Gastroesophageal sphincter (tissue), 4 donors: ENCODE results near the gene IGLL5. TPM values are rescaled to one million over a fixed set of nuclear protein-coding genes. Genes with fewer than 3 reads are reported as not detected.

Source experiments
- ATAC-seq: fragments of 150-250 bp; one replicate; pipeline ENCODE4 v1.9.1; 2016; ENCODE audit warnings: mild to moderate bottlenecking, moderate library complexity
- H3K27ac ChIP-seq, 4 donors: fragments of 200-600 bp; sonication (generic) in 3 of 4; 1 replicate in 3 of 4; 2 replicates in 1 of 4; pipeline ENCODE4 v1.5.1; 2016 to 2019
- H3K27me3 ChIP-seq: fragments of 200-600 bp; sonication (generic); one replicate; pipeline ENCODE4 v1.5.1; 2019
- H3K36me3 ChIP-seq, 2 donors: fragments of 200-600 bp; sonication (generic); one replicate each; pipeline ENCODE4 v1.5.1; 2019; ENCODE audit warnings: control low read depth in 1 of 2
- H3K4me1 ChIP-seq, 3 donors: fragments of 200-600 bp; sonication (generic); 1 replicate in 2 of 3; 2 replicates in 1 of 3; pipeline ENCODE4 v1.5.1; 2016 to 2019; ENCODE audit warnings: control low read depth in 2 of 3
- H3K4me3 ChIP-seq, 2 donors: fragments of 200-600 bp; sonication (generic); one replicate each; pipeline ENCODE4 v1.5.1; 2019; ENCODE audit warnings: mild to moderate bottlenecking in 1 of 2, moderate library complexity in 1 of 2
- H3K9me3 ChIP-seq, 3 donors: fragments of 200-600 bp; sonication (generic); one replicate each; pipeline ENCODE4 v1.5.1; 2017 to 2019; ENCODE audit warnings: control low read depth in 2 of 3
- EP300 ChIP-seq: sonication (generic); formaldehyde crosslinking; IDR thresholded peaks from one replicate; pipeline ENCODE4 v1.6.1; 2017; ENCODE audit warnings: antibody characterized with exemption, mild to moderate bottlenecking
- POLR2A ChIP-seq, 2 donors: fragments of 450-650 bp; IDR thresholded peaks; one replicate each; pipeline ENCODE4 v1.6.1; 2017; ENCODE audit warnings: antibody characterized with exemption in 2 of 2, mild to moderate bottlenecking in 2 of 2, moderate library complexity in 1 of 2
- POLR2AphosphoS5 ChIP-seq: sonication (generic); formaldehyde crosslinking; IDR thresholded peaks from one replicate; pipeline ENCODE4 v1.6.1; 2017; ENCODE audit warnings: antibody characterized with exemption
- WGBS, 2 donors: methylation state at CpG; one replicate each; pipeline ENCODE4 v1.1.5; 2018; ENCODE audit warnings: low coverage in 1 of 2; 5-methylcytosine and 5-hydroxymethylcytosine counted together
- total RNA-seq, 4 donors: library from RNA; depleted of rRNA; stranded (reverse); fragments of >200 nt; gene quantifications; one replicate each; pipeline ENCODE4 v1.1.0, GENCODE V29; 2016
- TF ChIP-seq, protein P1 (sequence below), 4 experiments: fragments of 200-600 bp in 2 of 4; fragments of 450-650 bp in 2 of 4; sonication (generic) in 1 of 4; IDR thresholded peaks; one replicate each; pipeline ENCODE4 v1.5.1; 2017 to 2019; ENCODE audit warnings: antibody characterized with exemption in 4 of 4, mild to moderate bottlenecking in 2 of 4, moderate library complexity in 2 of 4

The IGLL5 gene
- total RNA-seq, 4 donors from 2014 or later: 4.1 TPM; not detected in 3

DNA sequence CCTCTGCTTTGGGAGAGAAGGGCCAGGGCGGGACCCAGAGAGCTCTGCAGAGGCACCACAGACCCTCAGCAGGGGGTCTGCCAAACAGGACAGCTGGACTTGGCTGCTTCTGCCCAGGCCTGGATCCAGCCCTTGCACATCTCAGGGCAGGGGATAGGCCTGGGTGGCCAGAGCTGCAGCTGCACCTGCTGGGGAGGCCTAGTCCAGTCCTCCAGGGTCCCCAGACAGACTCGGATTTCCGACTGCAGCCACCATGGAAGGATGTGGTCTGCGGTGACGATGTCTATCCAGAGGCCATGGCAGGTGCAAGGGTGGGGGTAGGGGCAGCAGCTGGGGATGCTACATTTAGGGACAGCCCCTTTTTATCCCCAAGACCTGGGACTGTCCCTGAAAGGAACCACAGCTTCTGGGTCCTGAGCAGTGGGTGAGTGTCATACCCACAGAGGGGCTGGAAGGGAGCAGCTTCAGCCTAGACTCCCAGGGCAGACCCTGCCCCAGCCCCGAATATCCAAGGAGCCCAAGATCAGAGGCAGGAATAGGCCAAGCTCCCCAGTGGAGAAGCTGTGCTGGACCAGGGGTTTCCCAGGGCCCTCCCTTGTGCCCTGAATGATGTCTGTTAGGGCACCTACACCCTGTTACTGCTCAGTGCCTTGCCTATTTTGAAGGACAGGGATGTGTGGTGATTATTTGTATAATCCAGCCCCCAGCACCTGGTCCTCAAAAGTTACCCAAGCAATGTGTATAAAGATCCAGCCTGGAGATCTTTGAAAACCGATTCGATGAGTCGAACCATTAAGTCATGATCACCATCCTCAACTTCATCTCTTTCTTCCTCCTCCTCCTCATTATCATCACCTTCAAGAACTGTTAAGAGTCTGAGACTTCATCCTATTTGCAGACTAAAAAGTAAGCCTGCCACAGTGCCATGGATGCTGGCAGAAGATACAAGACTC, 2.5 kb upstream of the IGLL5 start:
- Histone ChIP-seq H3K9me3 (no peaks in the 10 kb centered on the region), H3K4me3 (no peak overlapping the region), H3K27me3 (peaks cover 33% of the 10 kb centered on the region), H3K27ac (no peak overlapping the region), H3K36me3 (no peaks in the 10 kb centered on the region), H3K4me1 (no peaks in the 10 kb centered on the region)
- TF ChIP-seq POLR2AphosphoS5 (no peak), POLR2A (IDR thresholded peaks at IDR 0.05) (no peak), EP300 (no peak)
- TF ChIP-seq, protein P1, sequence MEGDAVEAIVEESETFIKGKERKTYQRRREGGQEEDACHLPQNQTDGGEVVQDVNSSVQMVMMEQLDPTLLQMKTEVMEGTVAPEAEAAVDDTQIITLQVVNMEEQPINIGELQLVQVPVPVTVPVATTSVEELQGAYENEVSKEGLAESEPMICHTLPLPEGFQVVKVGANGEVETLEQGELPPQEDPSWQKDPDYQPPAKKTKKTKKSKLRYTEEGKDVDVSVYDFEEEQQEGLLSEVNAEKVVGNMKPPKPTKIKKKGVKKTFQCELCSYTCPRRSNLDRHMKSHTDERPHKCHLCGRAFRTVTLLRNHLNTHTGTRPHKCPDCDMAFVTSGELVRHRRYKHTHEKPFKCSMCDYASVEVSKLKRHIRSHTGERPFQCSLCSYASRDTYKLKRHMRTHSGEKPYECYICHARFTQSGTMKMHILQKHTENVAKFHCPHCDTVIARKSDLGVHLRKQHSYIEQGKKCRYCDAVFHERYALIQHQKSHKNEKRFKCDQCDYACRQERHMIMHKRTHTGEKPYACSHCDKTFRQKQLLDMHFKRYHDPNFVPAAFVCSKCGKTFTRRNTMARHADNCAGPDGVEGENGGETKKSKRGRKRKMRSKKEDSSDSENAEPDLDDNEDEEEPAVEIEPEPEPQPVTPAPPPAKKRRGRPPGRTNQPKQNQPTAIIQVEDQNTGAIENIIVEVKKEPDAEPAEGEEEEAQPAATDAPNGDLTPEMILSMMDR (IDR thresholded peaks at IDR 0.05): no peak
- no peak for ATAC-seq
- 68 to 100% methylated on average over 1 to 3 of the region's 9 CpGs for WGBS, 2 donors

DNA sequence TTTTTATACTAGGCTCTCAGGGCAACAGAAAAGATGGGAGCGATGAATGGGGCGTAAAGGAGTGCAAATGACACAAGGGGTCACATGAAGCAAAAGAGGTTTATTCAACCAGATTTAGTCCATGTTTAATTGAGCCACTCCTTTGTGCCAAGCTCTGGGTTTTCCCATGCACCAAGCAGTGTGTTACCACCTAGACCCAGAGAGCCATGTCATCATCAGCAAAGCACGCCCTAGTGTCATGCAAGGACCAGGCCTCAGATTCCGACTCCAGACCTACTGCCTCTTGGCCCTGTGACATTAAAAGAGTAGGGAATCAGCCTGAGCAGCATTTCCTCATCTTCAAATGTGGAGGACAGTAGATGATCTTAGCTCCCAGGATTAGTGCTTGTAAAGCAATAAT, 1.1 kb upstream of the IGLL5 start:
- TF ChIP-seq POLR2A (IDR thresholded peaks at IDR 0.05) (no peak), EP300 (no peak), POLR2AphosphoS5 (no peak)
- TF ChIP-seq, protein P1 (IDR thresholded peaks at IDR 0.05): no peak
- H3K9me3 ChIP-seq: no peaks in the 10 kb centered on the region
- no peak for ATAC-seq
- H3K4me1 ChIP-seq: no peaks in the 10 kb centered on the region
- H3K36me3 ChIP-seq: no peaks in the 10 kb centered on the region
- 77 to 86% methylated on average over 2 to 4 of the region's 4 CpGs for WGBS, 2 donors
- H3K27ac ChIP-seq: no peak overlapping the region
- no peak overlapping the region for H3K4me3 ChIP-seq
- H3K27me3 ChIP-seq: peaks cover 29% of the 10 kb centered on the region

DNA sequence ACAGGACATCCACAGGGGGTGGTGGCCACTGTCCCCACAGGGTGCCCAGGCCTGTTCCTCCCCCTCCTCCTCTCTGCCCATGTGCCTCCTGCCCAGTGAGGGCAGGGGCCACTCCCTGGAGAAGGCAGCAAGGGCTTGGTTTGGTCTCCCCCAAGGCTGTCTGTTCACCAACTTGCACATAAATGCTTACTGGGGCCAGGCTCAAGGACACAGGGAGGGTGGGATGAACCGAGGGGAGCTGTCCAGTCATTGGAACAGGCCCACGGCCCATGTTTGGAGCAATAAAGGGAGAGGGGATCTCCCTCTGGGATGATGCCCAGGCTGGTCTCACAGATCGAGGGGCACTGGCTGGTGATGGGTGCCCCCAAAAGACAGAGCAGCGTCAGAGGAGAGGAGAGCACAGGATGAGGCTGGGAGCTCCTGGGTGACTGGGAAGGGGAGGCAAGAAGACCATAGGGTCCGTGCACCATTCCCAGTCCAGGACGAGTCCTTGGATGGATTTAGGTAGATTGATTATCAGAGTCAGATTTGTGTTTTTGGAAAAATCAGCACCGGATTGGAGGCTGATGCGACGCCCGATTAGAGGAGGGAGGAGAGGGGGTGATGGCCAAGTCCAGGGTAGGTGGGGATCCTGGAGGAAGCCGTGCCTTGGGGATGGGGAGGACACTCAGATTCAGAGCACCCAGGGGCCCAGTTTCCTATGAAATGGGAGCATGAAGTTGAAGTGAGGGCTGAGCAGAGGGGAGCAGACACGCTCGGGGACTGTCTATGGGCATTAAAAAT, 1.1 kb downstream of the IGLL5 start:
- H3K36me3 ChIP-seq: no peaks in the 10 kb centered on the region
- 59 to 72% methylated on average over 7 to 13 of the region's 13 CpGs for WGBS, 2 donors
- no peak overlapping the region for H3K27ac ChIP-seq
- peaks cover 43% of the 10 kb centered on the region for H3K27me3 ChIP-seq
- no peak overlapping the region for H3K4me3 ChIP-seq
- H3K9me3 ChIP-seq: no peaks in the 10 kb centered on the region
- TF ChIP-seq POLR2A (IDR thresholded peaks at IDR 0.05) (no peak), EP300 (no peak), POLR2AphosphoS5 (no peak)
- TF ChIP-seq, protein P1 (IDR thresholded peaks at IDR 0.05): no peak
- no peak for ATAC-seq
- H3K4me1 ChIP-seq: no peaks in the 10 kb centered on the region

DNA sequence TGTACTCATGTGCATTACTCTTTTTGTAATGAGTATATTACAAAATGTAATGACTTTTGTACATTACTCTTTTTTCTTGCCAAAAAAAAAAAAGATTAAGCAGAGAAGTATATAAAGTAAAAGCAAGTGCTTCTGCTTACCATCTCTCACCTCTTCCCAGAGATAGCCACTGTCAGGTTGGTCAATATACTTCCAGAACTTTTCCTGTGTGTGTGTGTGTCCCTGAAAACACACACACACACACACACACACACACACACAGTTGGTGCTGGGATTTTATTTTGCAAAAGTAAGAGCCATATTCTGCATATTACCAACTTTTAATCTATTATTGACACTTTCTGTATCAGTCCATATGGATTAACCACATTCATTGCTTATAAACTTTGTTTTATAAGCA, 2.5 kb downstream of the IGLL5 start:
- peaks cover 56% of the 10 kb centered on the region for H3K27me3 ChIP-seq

More for the DNA sequence above, 2.5 kb downstream of the IGLL5 start:
- H3K9me3 ChIP-seq: no peaks in the 10 kb centered on the region
- H3K36me3 ChIP-seq: no peaks in the 10 kb centered on the region
- H3K4me1 ChIP-seq: no peaks in the 10 kb centered on the region
- no peak overlapping the region for H3K4me3 ChIP-seq
- TF ChIP-seq EP300: no peak
- TF ChIP-seq, protein P1 (IDR thresholded peaks at IDR 0.05): no peak
- no peak for TF ChIP-seq POLR2A (IDR thresholded peaks at IDR 0.05)
- TF ChIP-seq POLR2AphosphoS5: no peak
- no peak overlapping the region for H3K27ac ChIP-seq
- no peak for ATAC-seq
